ENCODE measurements around the gene CCDC86.

The CCDC86 gene

DNA sequence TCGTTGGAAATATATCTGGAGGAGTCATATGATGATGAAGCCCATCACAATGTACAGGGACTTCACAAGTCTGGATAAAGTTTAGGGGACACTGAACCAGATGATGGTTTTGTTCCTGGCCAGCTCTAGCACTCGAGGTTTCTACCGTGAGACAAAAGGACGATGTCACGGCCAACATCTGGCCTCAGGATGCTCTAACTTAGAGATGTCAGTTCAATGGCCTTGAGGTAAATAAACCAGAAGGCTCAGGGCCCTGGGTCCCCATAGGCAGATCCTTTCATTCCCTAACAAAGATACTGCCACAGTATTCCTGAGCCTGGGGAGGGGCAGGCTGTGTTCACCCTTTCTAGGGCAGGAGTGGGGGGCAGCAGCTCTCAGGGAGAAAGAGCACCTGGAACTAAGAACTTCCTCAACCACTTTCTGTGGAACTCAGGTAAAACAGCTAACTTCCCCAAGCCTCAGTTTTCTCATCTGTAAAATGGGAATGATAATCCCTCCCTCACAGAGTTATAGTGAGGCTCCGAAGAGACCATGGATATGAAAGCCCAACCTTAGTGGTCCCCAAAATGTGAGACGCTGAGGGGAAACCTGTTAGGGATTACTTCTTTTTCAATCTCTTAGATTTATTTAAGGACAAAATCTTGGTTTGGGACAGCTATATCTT is 38.5 kb upstream of the CCDC86 start:
- ChIA-PET CTCF (interaction anchor here (1.2 to 2.0 kb wide), 2 partner anchors 10 to 27 kb away, joined by 3 to 15 read pairs; no protein-coding TSS in a partner anchor), POLR2A (no interaction called here)
- 94% methylated on average over 5 of the region's 7 CpGs for WGBS (ENCODE audit: insufficient coverage)
- Histone ChIP-seq H3K27ac (ENCODE audit: insufficient read depth in 1 of 2, low read depth in 1 of 2, low read length in 2 of 2, poor library complexity in 1 of 2, severe bottlenecking in 2 of 2) (no peak overlapping the region), H3K4me3 (ENCODE audit: control insufficient read depth in 1 of 7, extremely low read depth in 1 of 7, insufficient read depth in 4 of 7, low read depth in 2 of 7, low read length in 6 of 7) (no peak overlapping the region), H3K4me1 (ENCODE audit: control extremely low read depth in 1 of 4, control insufficient read depth in 4 of 4, insufficient read depth in 4 of 4, low read length in 3 of 4) (peaks cover 0 to 3% (median 0%) of the 10 kb centered on the region in 4 experiments), H3K9me3 (ENCODE audit: control extremely low read depth in 1 of 5, control insufficient read depth in 4 of 5, insufficient read depth in 2 of 5, low read depth in 1 of 5, low read length in 4 of 5) (no peaks in the 10 kb centered on the region), H3K27me3 (replicated peaks in 2 of 5; ENCODE audit: control insufficient read depth in 4 of 5, insufficient read depth in 5 of 5, low read length in 4 of 5) (peaks cover 0 to 2% (median 0%) of the 10 kb centered on the region in 5 experiments), H3K36me3 (ENCODE audit: control insufficient read depth in 4 of 4, insufficient read depth in 4 of 4, low read length in 3 of 4) (no peaks in the 10 kb centered on the region)
- DNase-seq = no peak

DNA sequence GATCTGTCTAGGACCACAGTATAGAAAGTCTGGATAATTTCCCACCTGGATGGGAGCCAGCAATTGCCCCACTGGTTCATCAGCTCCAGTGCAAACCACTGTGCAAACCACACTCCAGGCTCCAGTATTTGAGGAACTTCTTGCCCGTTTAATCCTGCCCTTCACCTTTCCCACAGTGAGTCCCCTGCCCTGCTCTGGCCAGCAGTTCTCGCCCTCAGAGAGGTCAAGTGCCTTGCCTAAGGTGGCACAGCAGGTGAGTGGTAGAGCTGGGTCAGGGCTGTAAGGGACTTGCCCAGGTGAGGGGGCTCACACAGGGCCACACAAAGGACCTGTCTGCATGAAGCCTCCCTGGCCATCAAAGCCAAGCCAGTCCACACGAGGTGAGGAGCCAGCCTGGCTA is 32.7 kb upstream of the CCDC86 start:
- Histone ChIP-seq H3K27ac (ENCODE audit: insufficient read depth in 1 of 2, low read depth in 1 of 2, low read length in 2 of 2, poor library complexity in 1 of 2, severe bottlenecking in 2 of 2) (no peak overlapping the region), H3K27me3 (replicated peaks in 2 of 5; ENCODE audit: control insufficient read depth in 4 of 5, insufficient read depth in 5 of 5, low read length in 4 of 5) (no peaks in the 10 kb centered on the region), H3K36me3 (ENCODE audit: control insufficient read depth in 4 of 4, insufficient read depth in 4 of 4, low read length in 3 of 4) (no peaks in the 10 kb centered on the region), H3K4me3 (ENCODE audit: control insufficient read depth in 1 of 7, extremely low read depth in 1 of 7, insufficient read depth in 4 of 7, low read depth in 2 of 7, low read length in 6 of 7) (no peak overlapping the region), H3K9me3 (ENCODE audit: control extremely low read depth in 1 of 5, control insufficient read depth in 4 of 5, insufficient read depth in 2 of 5, low read depth in 1 of 5, low read length in 4 of 5) (no peaks in the 10 kb centered on the region), H3K4me1 (ENCODE audit: control extremely low read depth in 1 of 4, control insufficient read depth in 4 of 4, insufficient read depth in 4 of 4, low read length in 3 of 4) (peaks cover 0 to 22% (median 16%) of the 10 kb centered on the region in 4 experiments)
- WGBS (ENCODE audit: insufficient coverage) = 64% methylated on average over 3 of the region's 3 CpGs
- POLR2A ChIA-PET = no interaction called here
- DNase-seq = peak in 2 of 3 donors; percentile 15 to 20
- CTCF ChIA-PET = interaction anchor here (1.0 to 1.4 kb wide), 2 partner anchors 12 to 47 kb away, joined by 3 read pairs; no protein-coding TSS in a partner anchor

DNA sequence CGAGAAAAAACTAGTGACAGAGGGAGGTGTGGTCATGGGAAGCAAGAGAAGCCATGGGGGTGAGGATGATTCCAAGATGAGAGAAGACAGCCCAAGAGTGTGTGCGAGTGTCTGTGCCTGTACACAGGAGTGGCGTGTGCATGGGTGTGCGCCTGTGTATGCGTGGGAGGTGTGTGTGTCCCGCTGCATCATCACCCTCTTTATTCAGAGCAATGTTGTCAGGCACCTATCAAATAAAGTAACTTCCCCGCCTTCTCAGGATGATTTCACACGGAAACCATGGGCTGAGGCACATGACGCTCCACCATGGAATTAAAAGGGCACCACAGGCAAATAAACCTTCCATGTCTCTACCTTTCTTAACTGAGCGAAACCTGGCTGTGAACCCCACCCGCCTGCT is 32.2 kb upstream of the CCDC86 start:
- Histone ChIP-seq H3K27me3 (replicated peaks in 2 of 5; ENCODE audit: control insufficient read depth in 4 of 5, insufficient read depth in 5 of 5, low read length in 4 of 5) (no peaks in the 10 kb centered on the region), H3K4me1 (ENCODE audit: control extremely low read depth in 1 of 4, control insufficient read depth in 4 of 4, insufficient read depth in 4 of 4, low read length in 3 of 4) (peaks cover 0 to 22% (median 16%) of the 10 kb centered on the region in 4 experiments), H3K4me3 (ENCODE audit: control insufficient read depth in 1 of 7, extremely low read depth in 1 of 7, insufficient read depth in 4 of 7, low read depth in 2 of 7, low read length in 6 of 7) (no peak overlapping the region), H3K36me3 (ENCODE audit: control insufficient read depth in 4 of 4, insufficient read depth in 4 of 4, low read length in 3 of 4) (no peaks in the 10 kb centered on the region), H3K9me3 (ENCODE audit: control extremely low read depth in 1 of 5, control insufficient read depth in 4 of 5, insufficient read depth in 2 of 5, low read depth in 1 of 5, low read length in 4 of 5) (no peaks in the 10 kb centered on the region), H3K27ac (ENCODE audit: insufficient read depth in 1 of 2, low read depth in 1 of 2, low read length in 2 of 2, poor library complexity in 1 of 2, severe bottlenecking in 2 of 2) (no peak overlapping the region)
- ChIA-PET CTCF (interaction anchor here (1.4 kb wide), 1 partner anchor 47 kb away, joined by 3 read pairs; no protein-coding TSS in a partner anchor), POLR2A (no interaction called here)
- no peak for DNase-seq
- WGBS (ENCODE audit: insufficient coverage) = 98% methylated on average over 9 of the region's 11 CpGs

DNA sequence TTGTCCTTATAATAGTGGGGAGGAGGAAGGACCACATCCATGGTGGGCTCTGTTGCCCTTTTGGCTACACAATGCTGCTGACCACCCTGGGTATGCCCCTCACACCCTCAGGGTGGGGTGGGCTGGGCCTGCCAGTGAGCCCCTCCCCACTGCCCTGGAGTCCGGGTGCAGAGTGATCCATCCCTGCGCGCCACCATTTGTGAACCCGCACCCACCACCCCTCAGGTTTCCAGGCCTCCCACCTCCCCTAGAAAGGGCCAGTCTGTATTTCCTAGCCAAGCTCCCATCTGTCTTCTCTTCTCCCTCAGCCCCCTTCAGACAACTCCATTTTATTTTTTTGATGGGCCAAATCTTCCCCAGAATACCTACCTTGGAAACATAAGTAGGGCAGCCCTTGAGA is 31.8 kb upstream of the CCDC86 start:
- ChIA-PET POLR2A (no interaction called here), CTCF (interaction anchor here (1.4 kb wide), 1 partner anchor 48 kb away, joined by 3 read pairs; no protein-coding TSS in a partner anchor)
- 100% methylated on average over 2 of the region's 4 CpGs for WGBS (ENCODE audit: insufficient coverage)
- no peak overlapping the region for H3K4me3 ChIP-seq (ENCODE audit: control insufficient read depth in 1 of 7, extremely low read depth in 1 of 7, insufficient read depth in 4 of 7, low read depth in 2 of 7, low read length in 6 of 7)
- no peak for DNase-seq
- H3K27me3 ChIP-seq (replicated peaks in 2 of 5; ENCODE audit: control insufficient read depth in 4 of 5, insufficient read depth in 5 of 5, low read length in 4 of 5) = no peaks in the 10 kb centered on the region
- H3K36me3 ChIP-seq (ENCODE audit: control insufficient read depth in 4 of 4, insufficient read depth in 4 of 4, low read length in 3 of 4) = no peaks in the 10 kb centered on the region
- peaks cover 0 to 22% (median 16%) of the 10 kb centered on the region in 4 experiments for H3K4me1 ChIP-seq (ENCODE audit: control extremely low read depth in 1 of 4, control insufficient read depth in 4 of 4, insufficient read depth in 4 of 4, low read length in 3 of 4)
- no peaks in the 10 kb centered on the region for H3K9me3 ChIP-seq (ENCODE audit: control extremely low read depth in 1 of 5, control insufficient read depth in 4 of 5, insufficient read depth in 2 of 5, low read depth in 1 of 5, low read length in 4 of 5)
- H3K27ac ChIP-seq (ENCODE audit: insufficient read depth in 1 of 2, low read depth in 1 of 2, low read length in 2 of 2, poor library complexity in 1 of 2, severe bottlenecking in 2 of 2) = no peak overlapping the region

DNA sequence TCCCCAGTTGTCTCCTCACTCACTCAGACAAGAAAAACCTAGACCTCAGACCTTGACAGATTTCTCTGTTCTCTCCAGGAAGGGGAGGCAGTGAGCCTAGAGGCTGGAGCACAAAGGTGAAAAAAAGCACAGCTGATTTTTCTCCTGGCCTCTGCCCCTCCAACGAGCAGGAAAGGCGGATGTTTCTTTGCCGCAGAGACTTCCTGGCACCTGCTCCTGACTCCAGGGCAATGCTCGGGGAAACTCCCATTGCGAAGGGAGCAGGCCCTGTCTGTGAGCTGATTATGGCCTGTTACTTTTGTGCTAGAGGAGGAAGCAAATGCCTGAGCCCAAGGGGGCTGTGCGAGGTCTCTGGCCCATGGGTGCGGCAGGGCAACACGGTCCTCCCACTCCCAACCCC is 31.3 kb upstream of the CCDC86 start:
- CTCF ChIA-PET = interaction anchor here (0.9 to 1.4 kb wide), 2 partner anchors 37 to 48 kb away, joined by 3 read pairs; no protein-coding TSS in a partner anchor
- POLR2A ChIA-PET = no interaction called here
- Histone ChIP-seq H3K4me3 (ENCODE audit: control insufficient read depth in 1 of 7, extremely low read depth in 1 of 7, insufficient read depth in 4 of 7, low read depth in 2 of 7, low read length in 6 of 7) (peak overlapping the region in 1 of 7 experiments; percentile 16), H3K9me3 (ENCODE audit: control extremely low read depth in 1 of 5, control insufficient read depth in 4 of 5, insufficient read depth in 2 of 5, low read depth in 1 of 5, low read length in 4 of 5) (no peaks in the 10 kb centered on the region), H3K27me3 (replicated peaks in 2 of 5; ENCODE audit: control insufficient read depth in 4 of 5, insufficient read depth in 5 of 5, low read length in 4 of 5) (no peaks in the 10 kb centered on the region), H3K36me3 (ENCODE audit: control insufficient read depth in 4 of 4, insufficient read depth in 4 of 4, low read length in 3 of 4) (no peaks in the 10 kb centered on the region), H3K4me1 (ENCODE audit: control extremely low read depth in 1 of 4, control insufficient read depth in 4 of 4, insufficient read depth in 4 of 4, low read length in 3 of 4) (peaks cover 0 to 22% (median 16%) of the 10 kb centered on the region in 4 experiments), H3K27ac (ENCODE audit: insufficient read depth in 1 of 2, low read depth in 1 of 2, low read length in 2 of 2, poor library complexity in 1 of 2, severe bottlenecking in 2 of 2) (no peak overlapping the region)
- peak; percentile 39 to 69 (median 67) for DNase-seq
- WGBS (ENCODE audit: insufficient coverage) = 30% methylated on average over 7 of the region's 8 CpGs

DNA sequence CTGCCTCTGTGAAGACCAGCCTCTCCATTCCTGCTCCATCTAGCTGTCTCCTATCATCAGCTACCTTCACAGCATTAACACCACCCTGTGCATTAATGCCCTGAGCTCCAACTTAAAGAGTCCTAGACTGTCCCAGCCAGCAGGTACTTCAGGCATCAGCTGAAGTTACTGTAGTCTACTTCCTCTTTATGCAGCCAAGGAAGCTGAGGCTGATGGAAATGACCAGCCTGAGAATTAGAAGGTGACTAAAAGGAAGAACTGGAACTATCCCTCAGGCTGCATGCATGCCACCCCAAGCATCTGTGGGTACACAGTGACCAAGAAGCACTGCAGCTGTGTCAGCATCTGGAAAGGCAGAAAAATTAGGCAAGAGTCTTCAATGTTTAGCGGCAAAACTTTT is 28.6 kb upstream of the CCDC86 start:
- POLR2A ChIA-PET = interaction anchor here (0.8 kb wide), 1 partner anchor 13 kb away, joined by 3 read pairs; no protein-coding TSS in a partner anchor
- no peaks in the 10 kb centered on the region for H3K36me3 ChIP-seq (ENCODE audit: control insufficient read depth in 4 of 4, insufficient read depth in 4 of 4, low read length in 3 of 4)
- WGBS (ENCODE audit: insufficient coverage) = 100% methylated on average over 1 of the region's 1 CpG
- peaks cover 0 to 22% (median 14%) of the 10 kb centered on the region in 4 experiments for H3K4me1 ChIP-seq (ENCODE audit: control extremely low read depth in 1 of 4, control insufficient read depth in 4 of 4, insufficient read depth in 4 of 4, low read length in 3 of 4)
- peaks cover 0 to 10% (median 9%) of the 10 kb centered on the region in 5 experiments for H3K9me3 ChIP-seq (ENCODE audit: control extremely low read depth in 1 of 5, control insufficient read depth in 4 of 5, insufficient read depth in 2 of 5, low read depth in 1 of 5, low read length in 4 of 5)
- H3K27me3 ChIP-seq (replicated peaks in 2 of 5; ENCODE audit: control insufficient read depth in 4 of 5, insufficient read depth in 5 of 5, low read length in 4 of 5) = no peaks in the 10 kb centered on the region
- H3K27ac ChIP-seq (ENCODE audit: insufficient read depth in 1 of 2, low read depth in 1 of 2, low read length in 2 of 2, poor library complexity in 1 of 2, severe bottlenecking in 2 of 2) = no peak overlapping the region
- peak in 2 of 3 donors; percentile 56 to 67 for DNase-seq
- no peak overlapping the region for H3K4me3 ChIP-seq (ENCODE audit: control insufficient read depth in 1 of 7, extremely low read depth in 1 of 7, insufficient read depth in 4 of 7, low read depth in 2 of 7, low read length in 6 of 7)
- CTCF ChIA-PET = interaction anchor here (1.1 to 2.0 kb wide), 4 partner anchors 10 to 38 kb away, joined by 3 to 7 read pairs (median 4); no protein-coding TSS in a partner anchor

DNA sequence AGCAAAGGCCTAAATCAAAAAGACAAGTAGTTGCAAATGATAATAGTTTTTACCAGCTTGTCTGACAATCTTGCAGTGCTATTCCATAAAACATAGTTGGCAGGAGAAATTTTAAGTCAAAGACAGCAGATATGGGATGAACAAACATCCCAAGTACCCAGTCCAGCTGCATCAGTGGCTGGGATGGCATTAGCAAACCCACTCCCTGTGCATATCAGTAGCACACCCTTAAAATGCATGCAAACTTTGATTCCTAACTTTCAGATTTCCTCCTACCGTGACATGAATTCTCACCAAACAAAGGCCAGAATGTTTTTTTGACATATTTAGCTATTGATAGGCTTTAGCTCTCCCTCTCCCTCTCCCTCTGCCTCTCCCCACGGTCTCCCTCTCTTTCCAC is 27.8 kb upstream of the CCDC86 start:
- ChIA-PET CTCF (interaction anchor here (1.3 kb wide), 1 partner anchor 11 kb away, joined by 3 read pairs; no protein-coding TSS in a partner anchor), POLR2A (no interaction called here)
- Histone ChIP-seq H3K36me3 (ENCODE audit: control insufficient read depth in 4 of 4, insufficient read depth in 4 of 4, low read length in 3 of 4) (no peaks in the 10 kb centered on the region), H3K27ac (ENCODE audit: insufficient read depth in 1 of 2, low read depth in 1 of 2, low read length in 2 of 2, poor library complexity in 1 of 2, severe bottlenecking in 2 of 2) (no peak overlapping the region), H3K4me3 (ENCODE audit: control insufficient read depth in 1 of 7, extremely low read depth in 1 of 7, insufficient read depth in 4 of 7, low read depth in 2 of 7, low read length in 6 of 7) (no peak overlapping the region), H3K9me3 (ENCODE audit: control extremely low read depth in 1 of 5, control insufficient read depth in 4 of 5, insufficient read depth in 2 of 5, low read depth in 1 of 5, low read length in 4 of 5) (peaks cover 0 to 10% (median 9%) of the 10 kb centered on the region in 5 experiments), H3K27me3 (replicated peaks in 2 of 5; ENCODE audit: control insufficient read depth in 4 of 5, insufficient read depth in 5 of 5, low read length in 4 of 5) (no peaks in the 10 kb centered on the region), H3K4me1 (ENCODE audit: control extremely low read depth in 1 of 4, control insufficient read depth in 4 of 4, insufficient read depth in 4 of 4, low read length in 3 of 4) (peaks cover 0 to 22% (median 14%) of the 10 kb centered on the region in 4 experiments)
- WGBS (ENCODE audit: insufficient coverage) = 83% methylated on average over 1 of the region's 2 CpGs
- DNase-seq = no peak
